HFF-Myc (cell line): ENCODE measurements around the gene NTM.
"Not testable (repeated sequence)": the region's sequence is repeated elsewhere in the genome, so short reads cannot be mapped to it uniquely, and the experiment has no call there.

ENCODE experiments used
- DNase-seq: peaks from one replicate; pipeline ENCODE4 v3.0.0-alpha.2; 2011; ENCODE audit warnings: low read depth; ENCODE audit errors: extremely low read depth
- H3K4me3 ChIP-seq: replicated peaks from 2 replicates; pipeline ENCODE4 v1.5.1; 2011; ENCODE audit warnings: low read depth, mild to moderate bottlenecking, control low read depth, low read length
- CTCF ChIP-seq: IDR thresholded peaks from 2 replicates; pipeline ENCODE4 v1.5.1; 2012; ENCODE audit warnings: mild to moderate bottlenecking, low read depth, low read length, control low read depth; ENCODE audit errors: missing control alignments

Gene NTM

GRCh38 chr11:132358573-132358953, 988.1 kb downstream of the NTM start:
- TF ChIP-seq CTCF: no peak
- no peak overlapping the region for H3K4me3 ChIP-seq
- DNase-seq: no peak

GRCh38 chr11:132361011-132361550, 990.7 kb downstream of the NTM start:
- no peak overlapping the region for H3K4me3 ChIP-seq
- DNase-seq: no peak
- TF ChIP-seq CTCF: no peak

GRCh38 chr11:132365650-132366049, 995.2 kb downstream of the NTM start:
- TF ChIP-seq CTCF: no peak
- no peak overlapping the region for H3K4me3 ChIP-seq
- no peak for DNase-seq

GRCh38 chr11:132367293-132367692, 996.9 kb downstream of the NTM start:
- no peak for TF ChIP-seq CTCF
- no peak overlapping the region for H3K4me3 ChIP-seq
- no peak for DNase-seq

GRCh38 chr11:132370114-132370513, 999.7 kb downstream of the NTM start:
- not testable (repeated sequence) for H3K4me3 ChIP-seq

GRCh38 chr11:132373405-132374143, 1003.2 kb downstream of the NTM start:
- DNase-seq: no peak
- TF ChIP-seq CTCF: no peak
- H3K4me3 ChIP-seq: no peak overlapping the region

More at GRCh38 chr11:132370114-132370513, 999.7 kb downstream of the NTM start:
- not testable (repeated sequence) for DNase-seq

GRCh38 chr11:132379540-132379939, 1009.1 kb downstream of the NTM start:
- no peak for TF ChIP-seq CTCF
- DNase-seq: no peak
- H3K4me3 ChIP-seq: no peak overlapping the region
